CD4-positive, alpha-beta T cell treated with Interleukin-15 for 4 hours (primary cell): ENCODE data around the gene OR56A4.
A peak's percentile ranks its signal among the peaks of the same experiment; 100 is the strongest.

Experiments
- DNase-seq: peaks from one replicate; pipeline ENCODE4 v3.0.0-alpha.2; 2020; ENCODE audit warnings: low spot score

The OR56A4 gene, protein sequence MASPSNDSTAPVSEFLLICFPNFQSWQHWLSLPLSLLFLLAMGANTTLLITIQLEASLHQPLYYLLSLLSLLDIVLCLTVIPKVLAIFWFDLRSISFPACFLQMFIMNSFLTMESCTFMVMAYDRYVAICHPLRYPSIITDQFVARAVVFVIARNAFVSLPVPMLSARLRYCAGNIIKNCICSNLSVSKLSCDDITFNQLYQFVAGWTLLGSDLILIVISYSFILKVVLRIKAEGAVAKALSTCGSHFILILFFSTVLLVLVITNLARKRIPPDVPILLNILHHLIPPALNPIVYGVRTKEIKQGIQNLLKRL

DNA sequence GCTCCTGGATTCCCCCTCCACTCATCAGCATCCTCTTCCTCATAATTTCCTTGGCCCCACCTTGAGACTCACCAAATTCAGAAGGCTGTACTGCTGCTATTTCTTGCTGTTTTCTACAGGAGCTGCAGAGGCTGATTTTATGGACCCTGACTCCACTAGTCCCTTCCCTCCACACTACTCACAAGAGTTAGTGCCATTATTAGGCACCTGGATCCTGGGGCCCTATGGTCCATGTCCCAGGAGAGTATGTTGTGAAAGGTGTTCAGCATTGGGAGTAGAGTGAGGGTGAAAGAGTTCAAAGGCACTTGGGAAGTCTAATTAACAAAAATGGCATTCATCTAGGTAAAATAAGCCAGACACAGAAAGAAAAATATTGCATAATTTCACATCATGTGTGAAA is at the start of gene OR56A4:
Gene OR56A4, minus strand, starts transcription at position 101 of the 400 bp plus-strand sequence. CDS start 3,954 bp downstream, outside the sequence.
- DNase-seq: no peak

DNA sequence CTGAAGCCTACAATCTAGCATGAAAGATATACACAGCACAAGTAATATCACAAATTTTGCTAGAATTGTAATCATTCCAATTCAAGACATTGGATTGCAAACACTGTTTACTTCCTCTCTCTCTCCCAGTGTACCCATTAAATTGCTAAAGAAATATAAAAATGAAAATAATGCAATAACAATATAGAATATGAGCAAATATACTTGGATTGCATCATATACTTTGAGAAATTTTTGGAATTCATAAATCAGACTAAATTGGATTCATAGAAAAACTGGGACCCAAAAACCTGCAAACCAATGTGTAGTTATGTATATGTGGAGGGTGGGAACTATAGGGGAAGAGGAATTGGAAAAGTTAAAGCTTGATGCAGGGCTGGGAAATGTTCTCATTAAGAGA is 48.8 kb upstream of the OR56A4 start:
- no peak for DNase-seq

DNA sequence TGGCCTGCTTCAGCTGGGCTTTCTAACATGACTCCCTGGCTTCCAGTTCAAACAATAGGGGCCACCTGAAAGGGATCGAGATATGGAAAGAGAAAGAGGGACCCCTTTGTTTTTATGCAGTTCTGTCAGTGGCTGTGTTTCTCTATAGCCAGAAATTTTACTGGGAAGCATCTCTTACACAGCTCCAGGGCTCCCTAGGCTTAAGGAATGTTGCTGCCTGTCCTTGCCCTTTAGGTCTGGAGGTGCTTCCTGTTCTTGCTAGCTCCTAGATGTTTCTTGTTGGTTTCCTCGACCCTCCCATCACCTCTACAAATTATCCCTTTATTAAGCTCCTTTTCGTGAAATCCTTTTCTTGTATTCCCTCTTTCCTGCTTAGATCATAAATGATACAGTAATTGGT is 45.6 kb upstream of the OR56A4 start:
- DNase-seq: no peak

DNA sequence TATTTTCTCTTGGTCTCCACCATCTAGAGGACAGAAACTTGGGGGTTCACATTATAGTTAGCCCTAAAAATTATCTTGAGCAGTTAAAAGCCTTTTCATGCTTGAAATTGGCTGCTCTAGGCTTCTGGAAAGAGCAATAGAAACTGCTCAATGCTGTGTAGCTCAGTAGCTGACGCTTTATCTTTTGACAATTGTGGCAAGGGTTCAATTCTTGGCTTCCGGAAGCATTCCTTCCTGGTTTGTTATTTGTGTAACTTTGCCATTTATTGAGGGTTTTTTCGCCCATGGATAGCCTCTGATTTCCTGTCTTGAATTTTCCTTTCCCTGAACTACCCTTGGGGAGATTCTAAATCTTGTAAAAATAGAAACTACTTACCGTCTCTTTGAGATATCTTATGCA is 34.1 kb upstream of the OR56A4 start:
- no peak for DNase-seq

DNA sequence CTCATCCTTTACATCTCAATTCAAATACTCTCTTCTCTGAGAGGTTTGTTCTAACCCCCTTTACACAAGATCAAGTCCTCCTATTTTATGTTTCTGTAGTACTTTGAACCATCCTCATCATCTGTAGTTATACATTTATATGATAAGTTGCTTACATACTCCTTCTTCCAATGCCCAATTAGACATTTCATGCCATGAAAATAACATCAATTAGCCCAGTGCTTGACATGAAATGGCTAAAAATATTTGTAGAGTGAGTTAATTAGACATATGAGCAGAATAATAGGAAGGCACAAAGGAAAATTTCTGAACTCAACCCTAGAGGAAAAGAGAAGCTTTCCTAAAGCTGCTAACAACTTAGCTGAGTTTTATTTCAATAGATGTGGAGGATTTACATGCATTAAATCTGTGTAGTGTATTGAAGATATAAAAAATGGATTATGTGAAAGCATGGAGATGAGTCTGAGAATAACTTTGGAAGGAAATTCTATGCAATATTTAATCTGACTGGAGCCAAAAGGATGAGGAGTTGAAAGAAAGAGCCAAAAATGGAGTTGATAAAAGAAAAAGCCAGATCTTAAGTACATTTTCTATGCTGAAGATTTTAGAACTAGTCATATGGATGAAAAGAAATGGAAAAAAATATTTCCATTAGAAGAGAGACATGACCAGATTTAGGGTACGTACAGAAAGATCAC is 24.1 kb upstream of the OR56A4 start, which contains the start of gene OR56A1:
Gene OR56A1, minus strand, starts transcription at position 51 of the 698 bp plus-strand sequence. CDS start 3,066 bp downstream, outside the sequence.
- DNase-seq: no peak

DNA sequence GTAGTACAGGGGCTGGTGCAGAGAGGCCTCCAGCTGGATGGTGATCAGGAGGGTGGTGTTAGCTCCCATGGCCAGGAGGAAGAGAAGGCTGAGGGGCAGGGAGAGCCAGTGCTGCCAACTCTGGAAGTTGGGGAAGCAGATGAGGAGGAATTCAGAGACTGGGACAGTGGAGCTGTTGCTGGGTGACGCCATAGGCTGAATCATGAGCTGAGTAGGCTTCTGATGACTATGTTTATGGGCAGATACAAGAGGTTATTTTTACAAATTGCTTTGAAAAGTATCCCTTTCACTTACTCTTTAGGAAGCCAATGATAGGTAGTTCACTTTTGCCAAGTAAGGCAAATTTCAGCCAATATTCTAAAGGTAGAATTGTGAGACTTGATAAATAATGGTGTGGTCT is 20.8 kb upstream of the OR56A4 start:
- no peak for DNase-seq

DNA sequence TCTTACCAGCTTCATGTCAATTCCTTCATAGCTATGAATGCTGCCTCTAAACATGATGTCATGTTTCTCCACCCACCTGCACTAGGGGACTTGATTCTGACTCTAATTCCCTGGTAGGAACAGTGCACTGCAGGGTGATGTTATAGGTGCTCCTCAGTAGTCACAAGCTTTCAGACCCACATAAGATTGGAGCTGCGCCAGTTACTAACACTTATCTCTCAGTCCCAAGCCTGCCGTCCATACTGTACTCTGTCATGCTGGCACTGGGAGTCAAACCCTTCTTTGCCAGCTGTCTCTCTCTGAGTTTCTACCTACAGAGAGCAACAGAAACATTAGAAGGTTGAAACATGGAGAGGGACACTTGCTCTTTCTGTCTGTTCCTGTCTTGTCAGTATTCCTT is 18.3 kb upstream of the OR56A4 start:
- no peak for DNase-seq

DNA sequence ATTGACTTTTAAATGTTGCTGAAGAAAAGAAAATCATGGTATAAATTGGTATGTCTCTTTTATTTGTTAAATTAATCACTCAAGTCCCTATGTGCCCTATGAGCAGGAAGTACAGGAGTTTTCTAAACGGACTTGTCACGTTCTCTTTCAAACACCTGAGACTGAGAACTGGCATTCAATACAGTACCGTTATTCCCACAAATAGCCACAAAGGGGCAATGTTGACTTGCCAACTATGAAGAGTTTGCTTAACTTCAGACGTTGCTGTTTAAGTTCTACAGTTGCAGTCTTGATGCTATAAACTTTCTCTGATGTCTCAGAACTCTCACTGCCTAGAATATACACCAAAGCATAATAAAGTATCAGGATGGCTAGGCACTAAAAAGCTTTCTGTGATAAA is 16.2 kb upstream of the OR56A4 start:
- peak; percentile 38 for DNase-seq

DNA sequence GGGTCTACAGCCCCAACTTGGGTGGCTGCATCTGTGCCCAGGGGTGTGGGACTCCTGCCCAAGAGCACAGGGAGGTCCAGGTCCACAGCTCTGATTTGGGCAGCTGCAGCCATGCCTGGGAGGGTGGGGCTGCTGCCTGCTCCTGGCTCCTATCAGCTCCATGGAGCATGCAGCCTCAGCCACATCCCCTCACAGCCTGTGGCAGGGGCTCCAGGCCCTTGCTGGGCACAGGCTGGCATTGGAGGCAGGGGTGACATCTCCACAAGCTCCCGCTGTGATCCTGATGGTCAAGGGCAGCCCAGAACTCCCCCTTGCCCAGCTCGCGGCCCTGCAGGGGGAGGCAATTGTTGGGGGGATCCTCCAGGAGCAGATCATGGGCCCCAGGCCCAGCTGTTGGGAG is 6.3 kb upstream of the OR56A4 start:
- no peak for DNase-seq

DNA sequence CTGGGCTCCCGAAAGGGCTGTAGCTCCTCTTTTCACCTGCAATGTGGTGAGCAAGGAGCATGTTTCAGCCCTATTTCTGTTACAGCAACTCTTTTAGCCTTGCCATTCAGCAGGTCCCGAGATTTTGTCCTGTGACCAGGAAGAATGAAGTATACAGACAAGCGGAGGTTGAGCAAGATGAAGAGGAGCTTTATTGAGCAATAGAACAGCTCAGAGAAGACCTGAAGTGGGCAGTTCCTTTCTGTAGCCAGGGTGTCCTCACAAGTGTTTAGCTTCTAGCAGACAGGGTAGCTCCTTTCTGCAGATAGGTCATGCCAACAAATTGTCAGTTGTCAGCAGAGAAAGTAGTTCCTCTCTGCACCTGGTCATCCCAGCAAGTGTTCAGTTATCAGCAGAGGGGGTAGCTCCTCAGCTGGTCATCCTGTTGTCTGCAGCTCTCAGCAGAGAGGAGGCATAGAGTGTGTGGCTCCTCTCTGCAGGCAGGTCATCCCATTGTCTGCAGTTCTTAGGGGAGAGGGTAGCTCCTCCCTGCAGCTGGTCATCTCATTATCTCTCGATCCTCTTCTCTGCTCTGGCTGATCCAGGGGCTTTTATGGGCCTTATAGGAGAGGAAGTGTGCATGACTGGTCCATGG is 5.4 kb upstream of the OR56A4 start:
- no peak for DNase-seq

DNA sequence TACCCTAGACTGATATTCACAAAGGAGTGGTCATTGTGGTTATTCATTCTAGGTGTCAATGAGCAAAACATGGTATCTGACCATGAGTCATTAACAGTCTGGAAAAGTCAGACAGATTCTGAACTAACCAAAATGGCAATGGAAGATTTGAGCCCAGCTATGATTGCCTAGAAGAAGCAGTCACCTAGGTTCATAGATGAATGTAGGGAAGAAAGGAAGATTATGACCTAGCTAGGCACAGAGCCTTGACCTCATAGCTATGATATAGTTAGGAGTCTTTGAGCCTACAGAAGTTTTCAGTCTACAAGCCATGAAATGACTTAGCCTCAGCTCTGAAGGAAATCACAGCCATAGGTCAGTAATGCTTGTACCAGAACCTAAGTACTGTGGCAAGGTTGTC is 351 bp downstream of the OR56A4 start:
- DNase-seq: no peak

DNA sequence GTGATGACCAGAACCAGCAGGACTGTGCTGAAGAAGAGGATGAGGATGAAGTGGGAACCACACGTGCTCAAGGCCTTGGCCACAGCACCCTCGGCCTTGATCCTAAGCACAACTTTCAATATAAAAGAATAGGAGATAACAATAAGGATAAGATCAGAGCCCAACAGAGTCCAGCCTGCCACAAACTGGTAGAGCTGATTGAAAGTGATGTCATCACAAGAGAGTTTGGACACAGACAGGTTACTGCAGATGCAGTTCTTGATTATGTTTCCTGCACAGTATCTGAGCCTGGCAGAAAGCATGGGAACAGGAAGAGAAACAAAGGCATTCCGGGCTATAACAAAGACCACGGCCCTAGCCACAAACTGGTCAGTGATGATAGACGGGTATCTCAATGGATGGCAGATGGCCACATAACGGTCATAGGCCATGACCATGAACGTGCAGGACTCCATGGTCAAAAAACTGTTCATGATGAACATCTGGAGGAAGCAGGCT is 4.5 kb downstream of the OR56A4 start:
- DNase-seq: no peak

DNA sequence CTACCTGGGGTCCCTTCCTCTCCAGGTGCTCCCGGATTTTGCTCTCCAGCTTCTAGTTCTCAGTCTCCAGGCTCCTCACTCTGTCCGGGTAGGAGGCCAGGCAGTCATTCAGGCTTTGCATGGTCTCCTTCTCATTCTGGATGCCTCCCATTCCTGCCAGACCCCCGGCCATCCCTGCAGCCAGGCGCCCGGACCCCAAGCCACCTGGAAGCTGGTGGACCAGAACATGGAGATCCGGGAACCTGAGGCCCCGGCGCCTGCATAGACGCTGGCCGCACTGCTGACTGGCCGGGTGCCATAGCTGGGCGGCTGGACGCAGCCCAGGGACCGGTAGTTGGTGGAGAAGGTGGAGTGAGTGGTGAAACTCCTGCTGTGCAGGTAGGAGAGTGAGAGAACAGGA is 12.0 kb downstream of the OR56A4 start:
- DNase-seq: no peak

DNA sequence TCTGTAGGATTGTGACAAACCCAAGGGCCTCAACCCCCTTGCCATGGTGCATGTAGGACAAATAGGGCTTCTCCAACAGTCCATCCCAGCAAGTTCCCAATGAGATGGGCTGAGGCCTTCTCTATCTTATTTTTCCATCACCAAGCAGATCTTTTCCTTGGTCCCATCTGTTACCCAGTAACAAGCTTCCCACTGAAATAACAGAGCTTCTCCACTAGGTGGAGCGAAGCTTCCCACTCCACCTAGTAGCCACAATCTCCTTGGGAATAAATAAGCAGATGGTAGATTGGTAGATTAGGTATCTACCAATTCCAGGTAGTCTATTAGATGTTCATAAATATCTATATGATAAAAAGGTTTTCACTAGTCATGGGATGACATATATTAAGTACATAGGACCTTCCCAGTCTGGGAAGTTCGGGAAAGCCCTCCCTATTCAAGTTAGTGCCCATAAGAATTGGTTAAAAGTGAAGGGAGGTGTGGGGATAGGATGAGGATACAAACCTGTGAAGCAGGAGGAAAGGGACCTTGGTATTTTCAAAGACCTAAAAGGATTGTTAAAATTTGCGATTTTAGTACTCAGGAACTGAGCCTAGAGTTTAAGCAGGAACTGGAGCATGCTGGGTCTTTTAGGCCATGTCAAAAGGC is 14.0 kb downstream of the OR56A4 start:
- DNase-seq: no peak

DNA sequence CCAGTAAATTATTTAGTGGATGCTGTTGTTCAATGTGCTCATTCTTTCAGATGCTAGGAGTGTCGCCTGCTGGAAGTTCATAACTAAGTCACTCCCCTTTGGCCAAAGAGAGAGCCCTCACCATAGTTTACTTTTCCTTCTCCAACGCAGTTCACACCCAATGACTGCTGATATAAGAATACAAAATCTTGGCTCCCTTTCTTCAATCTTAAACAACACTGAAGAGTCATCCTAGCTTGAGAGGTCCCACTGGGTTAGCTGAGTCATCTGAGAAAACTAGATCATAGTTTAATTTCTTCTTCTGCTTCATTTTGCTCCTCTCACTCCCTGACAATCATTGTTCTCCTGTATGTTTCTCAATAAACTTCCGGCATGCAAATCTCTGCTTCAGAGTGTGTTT is 14.6 kb downstream of the OR56A4 start:
- no peak for DNase-seq

DNA sequence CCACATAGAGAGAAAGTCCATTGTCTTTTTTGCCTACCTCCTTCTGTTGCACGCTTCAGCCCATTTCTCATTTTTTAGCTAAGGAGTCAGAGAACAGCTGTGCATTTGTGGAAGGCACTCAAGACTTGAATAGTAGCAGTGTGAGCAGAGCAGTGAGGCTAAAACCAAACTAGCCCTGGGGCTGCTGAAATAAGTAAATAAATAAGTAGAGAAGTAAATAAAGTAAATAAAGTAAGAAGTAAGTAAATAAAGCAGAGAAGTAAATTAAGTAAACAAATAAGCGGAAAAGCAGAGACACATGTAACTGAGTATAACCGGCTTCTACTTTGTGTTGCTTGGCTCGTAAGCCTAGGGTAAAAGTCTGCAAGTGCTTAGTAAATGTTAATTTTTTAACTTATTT is 17.5 kb downstream of the OR56A4 start:
- no peak for DNase-seq

DNA sequence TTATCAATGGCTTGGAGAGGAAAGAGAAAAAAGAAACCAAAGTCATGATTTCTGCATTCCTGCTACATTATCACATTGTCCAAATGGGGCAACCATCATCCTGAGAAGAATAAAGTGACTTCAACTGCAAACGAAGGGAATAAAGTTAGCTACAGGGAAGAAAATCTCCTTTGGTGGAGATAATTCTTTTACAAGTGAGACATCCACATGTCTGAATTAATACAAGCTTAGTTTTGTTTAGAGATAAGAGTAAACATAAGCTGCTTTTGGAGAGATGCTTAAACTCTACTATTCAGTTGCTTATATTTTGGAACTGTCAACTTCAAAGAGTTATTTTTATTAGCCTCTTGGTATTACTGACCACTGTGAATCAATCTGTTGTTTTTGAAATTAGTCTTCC is 19.9 kb downstream of the OR56A4 start, which contains the start of gene OR52L1:
Gene OR52L1, minus strand, starts transcription at position 101 of the 400 bp plus-strand sequence. Its CDS starts 55 bp downstream, at position 46.
- DNase-seq: no peak

DNA sequence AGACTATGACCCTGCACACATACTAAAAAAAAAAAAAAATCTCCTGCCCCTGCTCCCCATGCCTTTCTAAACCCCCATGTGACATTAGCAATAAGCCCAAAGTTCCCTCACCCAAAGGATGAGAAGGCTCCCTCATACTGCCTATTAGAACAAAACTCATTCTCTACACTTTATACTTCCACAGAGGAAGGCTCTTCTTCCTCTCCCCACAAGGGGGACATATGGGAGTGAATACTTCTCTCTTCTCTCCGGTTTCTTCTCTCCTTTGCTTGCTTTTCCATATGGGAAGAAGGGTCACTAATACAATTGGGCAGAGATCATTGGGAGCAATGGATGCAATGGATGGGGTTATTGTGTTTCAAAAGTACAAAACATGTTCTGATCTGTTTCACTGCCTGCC is 23.3 kb downstream of the OR56A4 start:
- no peak for DNase-seq

DNA sequence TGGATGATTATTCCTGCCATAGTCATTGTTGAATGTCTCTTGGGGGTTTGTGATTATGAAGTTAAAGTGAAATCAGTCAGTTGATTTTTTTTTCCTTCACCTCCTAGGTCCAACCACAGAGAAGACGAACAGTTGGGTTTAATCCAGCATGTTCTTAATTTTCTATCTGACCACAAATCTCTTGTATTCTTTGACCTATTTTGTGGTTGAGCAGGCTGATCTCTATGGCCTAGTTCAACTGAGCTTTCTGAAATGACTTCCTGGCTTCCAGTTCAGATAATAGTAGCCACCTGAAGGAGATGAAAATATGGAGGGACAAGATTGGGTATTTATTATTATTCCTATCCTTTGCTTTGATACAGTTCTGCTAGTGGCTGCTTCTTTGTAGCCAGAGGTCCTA is 33.2 kb downstream of the OR56A4 start:
- DNase-seq: no peak

DNA sequence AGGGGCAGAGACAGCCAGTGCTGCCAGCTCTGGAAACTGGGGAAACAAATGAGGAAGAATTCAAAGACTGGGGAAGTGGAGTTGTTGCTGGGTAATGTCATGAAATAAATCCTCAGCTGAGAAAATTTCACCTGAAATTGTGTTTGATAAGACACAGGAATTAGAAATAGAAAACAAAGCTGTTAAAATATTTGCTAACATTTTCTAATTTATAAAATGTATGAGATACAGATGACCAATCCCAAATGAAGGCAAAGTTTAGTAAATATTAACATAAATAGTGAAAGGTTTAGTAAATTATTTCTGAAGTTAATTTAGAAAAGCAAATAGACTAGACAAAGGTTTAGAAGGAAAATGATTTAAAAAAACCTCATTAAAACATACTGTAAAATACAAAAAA is 38.4 kb downstream of the OR56A4 start, which contains the start of gene OR56A5:
Gene OR56A5, minus strand, starts transcription at position 101 of the 400 bp plus-strand sequence. Its CDS starts 0 bp downstream, at position 101.
- DNase-seq: no peak

DNA sequence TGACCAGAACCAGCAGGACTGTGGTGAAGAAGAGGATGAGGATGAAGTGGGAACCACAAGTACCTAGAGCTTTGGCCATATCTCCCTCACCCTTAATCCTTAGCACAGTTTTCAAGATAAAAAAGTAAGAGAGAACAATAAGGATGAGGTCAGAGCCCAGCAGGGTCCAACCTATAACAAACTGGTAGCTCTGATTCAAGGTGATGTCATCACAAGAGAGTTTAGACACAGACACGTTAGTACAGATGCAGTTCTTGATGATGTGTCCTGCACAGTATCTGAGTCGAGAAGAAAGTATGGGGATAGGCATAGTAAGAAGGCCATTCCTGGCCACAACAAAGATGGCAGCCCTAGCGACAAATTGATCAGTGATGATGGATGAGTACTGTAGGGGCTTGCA is 39.0 kb downstream of the OR56A4 start:
- no peak for DNase-seq

DNA sequence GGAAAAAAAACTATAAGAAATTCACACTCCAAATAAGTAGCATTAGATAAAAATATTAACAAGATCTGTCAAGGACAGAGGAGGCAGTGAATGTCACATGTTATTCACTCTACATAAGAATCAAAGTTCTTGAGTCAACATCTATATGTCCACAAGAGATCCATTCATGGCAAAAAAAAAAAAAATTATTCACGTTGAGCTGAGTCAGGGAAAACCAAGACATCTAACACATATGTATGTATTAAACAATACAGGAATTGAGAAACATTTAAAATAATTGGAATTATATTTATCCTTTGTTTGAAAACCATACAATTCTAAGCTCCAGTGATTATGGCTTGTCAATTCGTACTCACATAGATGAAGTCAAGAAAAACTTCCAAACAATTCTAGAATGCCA is 39.8 kb downstream of the OR56A4 start:
- DNase-seq: no peak
